K562 (cell line): ENCODE data around the gene CHCHD10. TPM values are rescaled to one million over a fixed set of nuclear protein-coding genes. Genes with fewer than 3 reads are reported as not detected.

ENCODE experiments used
- ATF3 ChIP-seq, 2 experiments: fragments of 450-650 bp in 1 of 2; sonication (generic) in 1 of 2; formaldehyde crosslinking in 1 of 2; IDR thresholded peaks in 1 of 2; conservative IDR thresholded peaks in 1 of 2; 2 replicates each; pipeline versions ENCODE4 v1.6.1 to v1.8.1; 2016 to 2023; ENCODE audit warnings: mild to moderate bottlenecking in 2 of 2, moderate library complexity in 2 of 2, inconsistent platforms in 1 of 2, missing genetic modification reagents in 1 of 2
- ATF4 ChIP-seq: fragments of 450-650 bp; formaldehyde crosslinking; IDR thresholded peaks from 2 replicates; pipeline ENCODE4 v1.4.0; 2022; ENCODE audit warnings: mild to moderate bottlenecking, moderate library complexity
- BRD9 ChIP-seq: fragments of 450-650 bp; IDR thresholded peaks from 2 replicates; pipeline ENCODE4 v1.6.1; 2018; ENCODE audit warnings: low read depth; ENCODE audit not compliant: partially characterized antibody
- CBX2 ChIP-seq: fragments of 200-600 bp; sonication (generic); IDR thresholded peaks from one replicate; pipeline ENCODE4 v1.6.1; 2012; ENCODE audit warnings: mild to moderate bottlenecking, low read length, inconsistent platforms; ENCODE audit not compliant: insufficient read depth, poor library complexity, severe bottlenecking
- CGGBP1 ChIP-seq: fragments of 250-450 bp; sonication (Bioruptor Pico); IDR thresholded peaks from 2 replicates; pipeline ENCODE4 v1.9.0; 2021; ENCODE audit warnings: mild to moderate bottlenecking
- EGR1 ChIP-seq: fragments of 450-650 bp; conservative IDR thresholded peaks from 2 replicates; pipeline ENCODE4 v1.6.1; 2017; ENCODE audit warnings: mild to moderate bottlenecking
- ESRRB ChIP-seq: fragments of 250-450 bp; sonication (Bioruptor Pico); IDR thresholded peaks from 2 replicates; pipeline ENCODE4 v1.5.0; 2020; ENCODE audit warnings: mild to moderate bottlenecking, moderate library complexity, borderline replicate concordance
- HNRNPH1 ChIP-seq: fragments of 200-400 bp; formaldehyde crosslinking; optimal IDR thresholded peaks from 2 replicates; pipeline ENCODE3; 2017; ENCODE audit warnings: low read depth, mild to moderate bottlenecking, low read length, moderate library complexity
- LARP7 ChIP-seq: fragments of 450-650 bp; IDR thresholded peaks from 2 replicates; pipeline ENCODE4 v1.6.1; 2016
- PHTF2 ChIP-seq: fragments of 250-450 bp; sonication (Bioruptor Pico); IDR thresholded peaks from 2 replicates; pipeline ENCODE4 v1.5.0; 2021; ENCODE audit warnings: mild to moderate bottlenecking
- PRMT5 ChIP-seq: sonication (generic); formaldehyde crosslinking; IDR thresholded peaks from 2 replicates; pipeline ENCODE4 v1.5.0; 2020; ENCODE audit warnings: missing genetic modification reagents
- RCOR1 ChIP-seq, 2 experiments: IDR thresholded peaks; 2 replicates each; pipeline ENCODE4 v1.6.1; 2012; ENCODE audit warnings: low read depth in 2 of 2, low read length in 2 of 2, borderline replicate concordance in 1 of 2, improper control_type of control experiment in 1 of 2
- SAFB2 ChIP-seq: fragments of 200-400 bp; formaldehyde crosslinking; IDR thresholded peaks from 2 replicates; pipeline ENCODE4 v1.6.1; 2018; ENCODE audit warnings: borderline replicate concordance, low read length, low read depth, moderate library complexity; ENCODE audit not compliant: severe bottlenecking
- THAP7 ChIP-seq: fragments of 250-450 bp; sonication (Bioruptor Pico); IDR thresholded peaks from 2 replicates; pipeline ENCODE4 v1.5.0; 2021
- ZC3H11A ChIP-seq: IDR thresholded peaks from 2 replicates; pipeline ENCODE4 v1.6.1; 2012; ENCODE audit warnings: low read depth, low read length, improper control_type of control experiment
- ZFP30 ChIP-seq: fragments of 250-450 bp; sonication (Bioruptor Pico); IDR thresholded peaks from 2 replicates; pipeline ENCODE4 v1.8.0; 2022; ENCODE audit warnings: moderate library complexity, mild to moderate bottlenecking, inconsistent platforms, borderline replicate concordance
- ZFPM2 ChIP-seq: fragments of 250-450 bp; sonication (Bioruptor Pico); IDR thresholded peaks from 2 replicates; pipeline ENCODE4 v1.5.1; 2022; ENCODE audit warnings: mild to moderate bottlenecking
- ZNF124 ChIP-seq: sonication (generic); formaldehyde crosslinking; IDR thresholded peaks from 2 replicates; pipeline ENCODE4 v1.8.1; 2022; ENCODE audit warnings: missing genetic modification reagents
- ZNF668 ChIP-seq: fragments of 250-450 bp; sonication (Bioruptor Pico); IDR thresholded peaks from 2 replicates; pipeline ENCODE4 v1.8.0; 2022; ENCODE audit warnings: mild to moderate bottlenecking, inconsistent platforms
- ZNF77 ChIP-seq: fragments of 250-450 bp; sonication (Bioruptor Pico); IDR thresholded peaks from 2 replicates; pipeline ENCODE4 v1.5.0; 2020
- polyA plus RNA-seq, 8 experiments: library from polyadenylated mRNA; depleted of rRNA in 4 of 8; stranded (reverse) in 5 of 8; unstranded in 3 of 8; fragments of >200 nt; fragmentation: Nextera tagmentation in 2 of 8; fragmentation: Illumina TruSeq in 1 of 8; extraction: Ambion mirVana in 2 of 8; extraction: Trizol in 1 of 8; gene quantifications; 2 replicates each; pipeline versions ENCODE4 v1.2.1 to v1.2.3, GENCODE V29; 2011 to 2014; ENCODE audit warnings: inconsistent platforms in 1 of 8, missing spikeins in 1 of 8
- total RNA-seq, 7 experiments: library from RNA; depleted of rRNA in 6 of 7; stranded (reverse); fragments of >200 nt in 6 of 7; fragmentation: Illumina TruSeq in 2 of 7; extraction: Trizol in 2 of 7; gene quantifications; 2 replicates each; pipeline versions ENCODE4 v1.2.1 to v1.2.3, GENCODE V29; 2011 to 2021; ENCODE audit warnings: low replicate concordance in 1 of 7

CHCHD10 gene
- total and polyA plus RNA-seq, 9 of the 15 experiments (the other 6 are each of a cell fraction or from before 2014, with no cell fraction given) = 15.2 to 292 (median 102) TPM

GRCh38 chr22:23716811-23717801 lies 50.7 kb downstream of the CHCHD10 start (continued):
- TF ChIP-seq THAP7 (no peak), ATF4 (CRISPR knock-in tag) (no peak), ZC3H11A (no peak), EGR1 (peak; percentile 65), ZNF77 (no peak), ZNF124 (CRISPR knock-in tag) (no peak), RCOR1 (IDR thresholded peaks at IDR 0.05; ENCODE audit: borderline replicate concordance in 1 of 2, low read depth in 2 of 2, low read length in 2 of 2) (0 out of 4 replicates have a peak, but pooled peaks of 1 of the 2 experiments have one; percentile 43), LARP7 (no peak), ZNF668 (CRISPR knock-in tag) (no peak), ATF3 (IDR thresholded peaks at IDR 0.05) (no peak), ATF3 (CRISPR knock-in tag; conservative IDR thresholded peaks at IDR 0.05) (no peak), ESRRB (no peak), HNRNPH1 (no peak), ZFPM2 (CRISPR knock-in tag) (no peak), ZFP30 (CRISPR knock-in tag) (no peak), CBX2 (no peak), CGGBP1 (CRISPR knock-in tag) (no peak), PHTF2 (CRISPR knock-in tag) (no peak), SAFB2 (no peak), BRD9 (no peak), PRMT5 (CRISPR knock-in tag) (no peak)
